Body of pancreas (tissue), 4 donors: ENCODE results near the gene ROBO1. TPM values are rescaled to one million over a fixed set of nuclear protein-coding genes. Genes with fewer than 3 reads are reported as not detected.

Source experiments
- ATAC-seq: fragments of 150-250 bp; one replicate; pipeline ENCODE4 v1.9.1; 2016
- DNase-seq, 4 donors: peaks; one replicate each; pipeline ENCODE4 v3.0.0-alpha.2; 2019
- H3K27ac ChIP-seq, 4 donors: fragments of 200-600 bp; sonication (generic); 1 replicate in 3 of 4; 2 replicates in 1 of 4; pipeline versions ENCODE4 v1.5.1 to v1.6.1; 2016 to 2019; ENCODE audit warnings: mild to moderate bottlenecking in 1 of 4, mixed read lengths in 1 of 4, moderate library complexity in 1 of 4
- H3K27me3 ChIP-seq, 2 donors: fragments of 200-600 bp; sonication (generic); one replicate each; pipeline ENCODE4 v1.6.0; 2016; ENCODE audit warnings: mild to moderate bottlenecking in 1 of 2
- H3K36me3 ChIP-seq, 2 donors: fragments of 200-600 bp; sonication (generic); replicated peaks in 1 of 2; 2 replicates each; pipeline ENCODE4 v1.5.1; 2016; ENCODE audit warnings: low read depth in 2 of 2; ENCODE audit not compliant: insufficient read depth in 1 of 2
- H3K4me1 ChIP-seq: fragments of 200-600 bp; sonication (generic); one replicate; pipeline ENCODE4 v1.6.0; 2016
- H3K4me3 ChIP-seq, 2 donors: fragments of 200-600 bp; sonication (generic); 1 replicate in 1 of 2; 2 replicates in 1 of 2; pipeline ENCODE4 v1.5.1; 2016 to 2019
- H3K9me3 ChIP-seq, 3 donors: fragments of 200-600 bp; sonication (generic); 1 replicate in 2 of 3; 2 replicates in 1 of 3; pipeline ENCODE4 v1.5.1; 2016
- POLR2A ChIP-seq, 3 donors: fragments of 450-650 bp; IDR thresholded peaks; one replicate each; pipeline ENCODE4 v1.6.1; 2016; ENCODE audit warnings: antibody characterized with exemption in 3 of 3, mild to moderate bottlenecking in 2 of 3
- WGBS, 2 donors: methylation state at CpG; one replicate each; pipeline ENCODE4 v1.1.5; 2017; 5-methylcytosine and 5-hydroxymethylcytosine counted together
- intact Hi-C: fragments of 100-400 bp; cut with DNase I; formaldehyde crosslinking; loops from one replicate; pipeline ENCODE4 v1.15.1; 2023
- total RNA-seq, 2 donors: library from RNA; depleted of rRNA; stranded (reverse); fragments of >200 nt; gene quantifications; one replicate each; pipeline ENCODE4 v1.1.0, GENCODE V29; 2016
- TF ChIP-seq, protein P1 (sequence below), 7 experiments: fragments of 450-650 bp in 4 of 7; fragments of 200-600 bp in 3 of 7; sonication (generic) in 3 of 7; IDR thresholded peaks; one replicate each; pipeline ENCODE4 v1.5.1; 2016 to 2019; ENCODE audit warnings: antibody characterized with exemption in 7 of 7

Gene ROBO1
- total RNA-seq, 2 donors from 2014 or later: 3.9 to 9.9 TPM

DNA sequence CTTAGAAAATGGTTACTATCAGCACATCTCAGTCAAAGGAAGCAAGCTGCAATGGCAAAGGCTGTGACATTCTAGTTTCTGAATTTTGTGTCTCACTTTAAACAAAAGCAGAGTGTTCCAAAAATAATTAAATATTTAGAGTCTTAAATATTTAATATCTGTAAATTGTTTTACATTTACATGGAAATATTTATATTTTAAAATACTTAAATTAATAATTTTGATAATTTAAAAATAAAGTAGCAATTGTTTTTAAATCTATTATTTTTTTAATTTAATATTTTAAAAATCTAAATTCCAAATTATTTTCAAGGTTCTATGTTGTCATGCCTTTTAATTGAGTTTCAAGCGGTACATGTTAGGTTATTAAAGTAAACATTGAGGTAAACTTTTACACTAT, 843.1 kb downstream of the ROBO1 start:
- Histone ChIP-seq H3K9me3 (no peaks in the 10 kb centered on the region), H3K27ac (no peak overlapping the region), H3K4me3 (no peak overlapping the region), H3K4me1 (no peaks in the 10 kb centered on the region), H3K27me3 (no peaks in the 10 kb centered on the region), H3K36me3 (no peaks in the 10 kb centered on the region)
- intact Hi-C loops: no loop called here
- no peak for DNase-seq
- TF ChIP-seq, protein P1, sequence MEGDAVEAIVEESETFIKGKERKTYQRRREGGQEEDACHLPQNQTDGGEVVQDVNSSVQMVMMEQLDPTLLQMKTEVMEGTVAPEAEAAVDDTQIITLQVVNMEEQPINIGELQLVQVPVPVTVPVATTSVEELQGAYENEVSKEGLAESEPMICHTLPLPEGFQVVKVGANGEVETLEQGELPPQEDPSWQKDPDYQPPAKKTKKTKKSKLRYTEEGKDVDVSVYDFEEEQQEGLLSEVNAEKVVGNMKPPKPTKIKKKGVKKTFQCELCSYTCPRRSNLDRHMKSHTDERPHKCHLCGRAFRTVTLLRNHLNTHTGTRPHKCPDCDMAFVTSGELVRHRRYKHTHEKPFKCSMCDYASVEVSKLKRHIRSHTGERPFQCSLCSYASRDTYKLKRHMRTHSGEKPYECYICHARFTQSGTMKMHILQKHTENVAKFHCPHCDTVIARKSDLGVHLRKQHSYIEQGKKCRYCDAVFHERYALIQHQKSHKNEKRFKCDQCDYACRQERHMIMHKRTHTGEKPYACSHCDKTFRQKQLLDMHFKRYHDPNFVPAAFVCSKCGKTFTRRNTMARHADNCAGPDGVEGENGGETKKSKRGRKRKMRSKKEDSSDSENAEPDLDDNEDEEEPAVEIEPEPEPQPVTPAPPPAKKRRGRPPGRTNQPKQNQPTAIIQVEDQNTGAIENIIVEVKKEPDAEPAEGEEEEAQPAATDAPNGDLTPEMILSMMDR (IDR thresholded peaks at IDR 0.05): no peak
- no peak for TF ChIP-seq POLR2A (IDR thresholded peaks at IDR 0.05)
- ATAC-seq: no peak
- WGBS, 2 donors: 71 to 74% methylated on average over 1 of the region's 1 CpG

DNA sequence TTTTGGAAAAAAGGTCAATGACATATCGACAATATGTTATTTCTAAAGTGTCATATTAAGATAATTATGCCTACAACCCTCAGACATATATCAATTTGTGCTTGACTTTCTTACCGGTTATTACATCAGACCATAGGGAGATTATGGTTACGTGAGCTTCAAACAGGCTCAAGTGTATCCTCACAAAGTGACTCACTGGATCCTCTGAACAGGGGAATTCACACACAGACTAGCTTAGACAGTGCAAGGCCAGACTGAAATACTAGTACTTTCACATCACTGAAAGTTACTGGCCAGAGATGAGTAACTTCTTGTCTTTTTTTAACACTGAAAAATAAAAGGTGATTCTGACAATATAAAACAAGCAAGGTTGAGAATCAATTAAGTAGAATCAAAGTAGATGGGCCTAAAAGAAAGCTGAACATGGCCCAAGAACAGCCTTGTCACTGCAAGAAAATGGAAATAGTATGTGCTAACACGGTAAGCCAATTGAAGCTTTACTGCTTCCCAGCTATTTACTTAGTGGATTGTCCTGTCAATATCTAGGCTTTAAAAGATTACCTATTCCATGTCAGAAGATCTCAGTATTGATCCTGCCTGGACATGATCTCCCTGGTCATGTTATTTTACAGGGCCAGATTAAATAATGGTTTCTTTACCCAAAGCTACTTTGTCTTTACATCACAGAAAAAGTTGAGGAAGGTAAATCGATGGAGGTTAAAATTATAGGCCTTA, 848.6 kb downstream of the ROBO1 start:
- WGBS, 2 donors: 50 to 55% methylated on average over 5 of the region's 5 CpGs
- ATAC-seq (no peak), DNase-seq (no peak)
- H3K9me3 ChIP-seq: no peaks in the 10 kb centered on the region
- no peak overlapping the region for H3K4me3 ChIP-seq
- H3K27me3 ChIP-seq: no peaks in the 10 kb centered on the region
- TF ChIP-seq POLR2A (IDR thresholded peaks at IDR 0.05): no peak
- TF ChIP-seq, protein P1 (IDR thresholded peaks at IDR 0.05): no peak
- no peak overlapping the region for H3K27ac ChIP-seq
- intact Hi-C loops: no loop called here
- H3K4me1 ChIP-seq: no peaks in the 10 kb centered on the region
- no peaks in the 10 kb centered on the region for H3K36me3 ChIP-seq

DNA sequence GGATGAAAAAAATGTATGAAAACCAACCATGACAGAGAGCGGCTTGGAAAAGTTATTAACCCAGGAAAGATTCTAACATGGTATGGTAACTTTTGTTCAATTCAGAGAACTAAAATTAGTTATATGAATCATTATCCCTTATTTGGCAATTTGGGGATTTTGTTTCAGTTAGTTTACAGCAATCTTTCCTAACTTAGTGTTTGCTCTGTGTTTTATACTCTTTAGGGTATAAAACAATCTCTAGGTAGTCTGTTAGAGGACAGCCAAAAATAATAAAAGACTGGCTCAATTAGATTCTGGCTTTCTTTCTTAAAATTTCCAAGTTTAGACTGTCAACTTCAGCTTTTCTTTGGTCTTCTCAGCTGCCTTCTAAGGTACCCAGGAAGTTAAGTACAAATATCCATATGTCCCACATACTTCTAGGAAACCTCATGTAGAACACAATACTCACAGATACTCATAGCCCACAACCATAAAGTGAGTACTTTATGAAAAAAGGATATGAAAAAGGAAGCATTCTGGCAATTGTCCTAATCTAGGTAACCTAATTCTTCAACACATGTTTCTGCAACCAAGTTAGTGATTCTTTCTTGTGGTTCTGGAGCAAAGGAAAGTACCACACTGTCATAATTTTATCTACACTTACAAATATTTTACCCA, 849.3 kb downstream of the ROBO1 start:
- intact Hi-C loops: no loop called here
- ATAC-seq (no peak), DNase-seq (no peak)
- Histone ChIP-seq H3K27me3 (no peaks in the 10 kb centered on the region), H3K4me3 (no peak overlapping the region), H3K36me3 (no peaks in the 10 kb centered on the region), H3K27ac (no peak overlapping the region), H3K9me3 (no peaks in the 10 kb centered on the region), H3K4me1 (no peaks in the 10 kb centered on the region)
- 81 to 100% methylated on average over 1 of the region's 1 CpG for WGBS, 2 donors
- TF ChIP-seq, protein P1 (IDR thresholded peaks at IDR 0.05): no peak
- no peak for TF ChIP-seq POLR2A (IDR thresholded peaks at IDR 0.05)

DNA sequence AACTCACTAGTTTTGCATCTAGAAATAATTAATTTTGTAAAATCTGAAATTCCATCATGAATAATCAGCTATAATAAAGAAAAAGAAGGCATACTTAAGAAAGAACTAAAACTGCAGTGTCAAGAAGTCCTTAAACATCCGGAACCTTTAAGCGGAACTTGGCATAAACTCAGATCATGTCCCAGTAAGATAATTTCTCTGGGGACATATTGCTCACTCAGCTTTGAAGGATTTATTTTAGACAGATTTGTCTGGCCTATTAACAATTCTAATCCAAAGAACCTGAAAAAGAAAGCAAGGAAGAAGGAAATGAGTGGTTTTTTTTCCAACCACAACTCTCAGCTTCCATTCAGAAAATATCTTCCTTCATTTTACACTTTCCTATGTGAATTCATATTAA, 850.3 kb downstream of the ROBO1 start:
- no peaks in the 10 kb centered on the region for H3K27me3 ChIP-seq
- no peaks in the 10 kb centered on the region for H3K36me3 ChIP-seq
- no peaks in the 10 kb centered on the region for H3K9me3 ChIP-seq
- ATAC-seq: no peak
- 70 to 76% methylated on average over 2 of the region's 2 CpGs for whole genome bisulfite sequencing, 2 donors
- H3K4me3 ChIP-seq: no peak overlapping the region
- H3K4me1 ChIP-seq: no peaks in the 10 kb centered on the region
- TF ChIP-seq, protein P1 (IDR thresholded peaks at IDR 0.05): no peak
- no peak for TF ChIP-seq POLR2A (IDR thresholded peaks at IDR 0.05)
- intact Hi-C loops: no loop called here
- DNase-seq: no peak
- H3K27ac ChIP-seq: no peak overlapping the region
